ENCODE measurements around the gene TXNDC9. TPM values are rescaled to one million over a fixed set of nuclear protein-coding genes. Genes with fewer than 3 reads are reported as not detected.
"Not testable (repeated sequence)": the region's sequence is repeated elsewhere in the genome, so short reads cannot be mapped to it uniquely, and the experiment has no call there.

The TXNDC9 gene
- total and polyA plus RNA-seq, 2 donors: 20.5 to 59.1 TPM

DNA sequence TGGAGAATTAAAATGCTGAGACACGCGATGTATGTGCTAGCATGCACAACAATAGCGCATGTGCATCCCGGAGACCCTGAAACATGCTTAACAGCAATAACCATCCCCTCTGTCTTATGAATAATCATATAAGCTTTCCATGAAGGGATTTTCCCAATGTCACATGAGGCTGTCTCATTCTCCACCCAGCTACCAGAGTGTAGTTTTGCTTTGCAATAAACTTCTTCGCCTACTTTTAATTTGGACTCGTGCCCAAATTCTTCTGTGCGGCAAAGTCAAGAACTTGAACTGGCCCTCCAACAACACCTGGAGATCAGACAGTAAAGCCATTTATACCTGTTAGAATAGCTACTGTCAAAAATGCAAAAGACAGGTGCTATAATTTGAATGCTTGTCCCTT, 50.6 kb downstream of the TXNDC9 start:
- 93% methylated on average over 7 of the region's 7 CpGs for WGBS
- Histone ChIP-seq H3K27ac (ENCODE audit: low read depth) (no peak overlapping the region), H3K4me1 (ENCODE audit: insufficient read depth) (no peaks in the 10 kb centered on the region), H3K36me3 (ENCODE audit: insufficient read depth) (no peaks in the 10 kb centered on the region), H3K4me3 (ENCODE audit: low read depth, low read length) (no peak overlapping the region)
- no peak for DNase-seq (ENCODE audit: extremely low spot score)

DNA sequence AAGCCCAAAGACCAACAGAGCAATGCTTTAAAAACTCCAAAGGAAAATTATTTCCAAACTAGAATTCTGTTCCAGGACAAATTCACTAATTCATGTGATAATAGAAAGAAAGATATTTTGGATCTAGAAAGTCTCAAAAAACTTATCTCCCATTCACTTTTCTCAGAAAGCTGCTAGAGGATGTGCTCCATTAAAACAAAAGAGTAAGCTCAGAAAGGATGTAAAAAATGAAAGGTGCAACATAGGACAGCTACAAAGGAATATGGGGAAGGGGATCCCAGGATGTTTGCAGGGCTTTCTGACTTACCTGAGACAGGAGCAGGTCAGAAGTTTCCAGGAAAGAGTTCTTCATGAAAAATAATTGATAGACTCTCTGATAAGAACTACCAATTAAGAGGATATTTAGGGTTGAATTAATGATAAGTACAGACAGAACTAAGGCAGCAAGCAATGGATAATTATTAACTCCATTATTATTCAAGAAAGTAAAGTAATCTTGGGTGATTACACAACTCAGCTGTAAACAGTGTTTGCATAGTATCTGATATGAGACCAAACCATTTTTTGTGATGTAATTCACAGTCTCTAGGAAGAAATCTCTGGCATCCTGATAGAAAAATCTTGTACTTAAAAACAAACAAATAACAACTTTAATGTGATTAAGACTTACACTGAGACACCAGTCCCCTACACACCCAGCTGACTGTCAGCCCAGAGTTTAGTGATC, 56.0 kb downstream of the TXNDC9 start:
- Histone ChIP-seq H3K27ac (ENCODE audit: low read depth) (no peak overlapping the region), H3K4me1 (ENCODE audit: insufficient read depth) (no peaks in the 10 kb centered on the region), H3K4me3 (ENCODE audit: low read depth, low read length) (no peak overlapping the region), H3K36me3 (ENCODE audit: insufficient read depth) (no peaks in the 10 kb centered on the region)
- no peak for DNase-seq (ENCODE audit: extremely low spot score)

DNA sequence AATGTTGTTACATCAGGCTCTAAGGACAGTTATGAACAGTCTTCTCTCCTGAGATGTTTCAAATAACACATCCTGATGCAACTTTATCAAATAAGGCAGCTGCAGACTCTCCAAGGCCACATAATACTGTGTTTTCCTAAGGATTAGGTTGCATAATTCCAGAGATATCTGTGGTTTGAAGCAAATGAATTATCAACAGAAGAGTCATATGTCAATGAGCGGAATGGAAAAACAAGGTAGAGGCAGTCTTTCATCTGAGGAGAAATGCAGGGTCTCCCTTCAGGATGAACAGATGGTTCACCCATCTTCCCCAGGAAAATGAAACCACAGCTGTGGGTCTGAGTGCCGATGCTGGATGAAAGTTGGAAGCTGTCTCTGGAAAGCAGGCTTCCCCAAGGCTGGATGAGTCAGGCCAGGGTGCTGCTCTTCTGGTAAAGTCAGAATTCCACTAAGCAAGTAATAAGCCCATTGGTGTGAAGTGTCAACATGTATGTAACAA, 57.3 kb downstream of the TXNDC9 start:
- Histone ChIP-seq H3K36me3 (ENCODE audit: insufficient read depth) (no peaks in the 10 kb centered on the region), H3K4me1 (ENCODE audit: insufficient read depth) (no peaks in the 10 kb centered on the region), H3K4me3 (ENCODE audit: low read depth, low read length) (no peak overlapping the region), H3K27ac (ENCODE audit: low read depth) (no peak overlapping the region)
- WGBS: 70% methylated on average over 2 of the region's 2 CpGs
- DNase-seq (ENCODE audit: extremely low spot score): no peak

DNA sequence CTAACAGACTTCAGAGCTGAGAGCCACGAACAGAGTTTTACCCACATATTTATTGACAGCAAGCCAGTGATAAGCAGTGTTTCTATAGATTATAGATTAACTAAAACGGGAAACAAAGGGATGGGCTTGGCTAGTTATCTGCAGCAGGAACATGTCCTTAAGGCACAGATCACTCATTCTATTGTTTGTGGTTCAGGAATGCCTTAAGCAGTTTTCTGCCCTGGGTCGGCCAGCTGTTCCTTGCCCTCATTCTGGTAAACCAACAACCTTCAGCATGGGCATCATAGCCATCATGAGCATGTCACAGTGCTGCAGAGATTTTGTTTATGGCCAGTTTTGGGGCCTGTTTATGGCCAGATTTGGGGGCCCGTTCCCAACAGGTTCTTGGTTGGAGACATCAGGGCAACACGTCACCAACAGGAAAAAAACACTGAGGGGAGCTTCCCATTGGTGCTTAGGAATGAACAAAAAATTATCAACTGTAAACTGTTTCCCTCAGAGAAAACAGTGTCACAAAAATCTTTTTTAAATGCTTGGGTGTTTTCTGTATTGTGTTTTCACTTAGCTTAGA, 57.9 kb downstream of the TXNDC9 start:
- not testable (repeated sequence) for DNase-seq (ENCODE audit: extremely low spot score); H3K36me3 ChIP-seq (ENCODE audit: insufficient read depth); H3K4me3 ChIP-seq (ENCODE audit: low read depth, low read length); H3K27ac ChIP-seq (ENCODE audit: low read depth); H3K4me1 ChIP-seq (ENCODE audit: insufficient read depth)
- 84% methylated on average over 5 of the region's 5 CpGs for WGBS

DNA sequence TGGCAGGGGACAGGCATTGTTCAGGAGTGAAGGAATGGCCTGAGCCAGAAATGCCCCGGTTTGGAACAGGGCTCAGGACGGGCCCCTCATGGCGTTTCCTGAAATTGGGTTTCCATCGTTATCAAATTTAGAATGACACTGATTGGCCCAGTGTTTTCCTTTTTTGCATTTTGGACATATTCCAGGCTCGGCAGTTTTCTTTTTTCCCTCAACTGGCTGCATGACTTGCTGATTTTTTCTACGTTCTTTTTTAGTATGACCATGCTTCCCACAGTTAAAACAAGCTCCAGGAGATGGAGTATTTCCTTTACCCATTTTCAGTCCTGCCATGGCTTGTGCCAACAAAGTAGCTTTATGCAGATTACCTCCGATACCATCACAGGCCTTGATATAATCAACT, 60.3 kb downstream of the TXNDC9 start:
- 66% methylated on average over 7 of the region's 7 CpGs for WGBS
- H3K27ac ChIP-seq (ENCODE audit: low read depth): no peak overlapping the region
- DNase-seq (ENCODE audit: extremely low spot score): no peak
- H3K4me1 ChIP-seq (ENCODE audit: insufficient read depth): no peaks in the 10 kb centered on the region
- no peak overlapping the region for H3K4me3 ChIP-seq (ENCODE audit: low read depth, low read length)
- no peaks in the 10 kb centered on the region for H3K36me3 ChIP-seq (ENCODE audit: insufficient read depth)

Other genes with a start within 250 kb of the TXNDC9 start
- 1.5 TPM for gene C2orf15, start 194.6 kb downstream of the TXNDC9 start, total RNA-seq
- gene C2orf15, start 194.6 kb downstream of the TXNDC9 start, polyA plus RNA-seq: 0.60 TPM
- gene TSGA10, start 181.4 kb downstream of the TXNDC9 start, total RNA-seq: 12.2 TPM
- gene TSGA10, start 181.4 kb downstream of the TXNDC9 start, polyA plus RNA-seq: 2.5 TPM
- gene LIPT1, start 181.4 kb downstream of the TXNDC9 start, total RNA-seq: 13.6 TPM
- 9.0 TPM for gene LIPT1, start 181.4 kb downstream of the TXNDC9 start, polyA plus RNA-seq
- 31.6 TPM for gene MITD1, start 155.3 kb downstream of the TXNDC9 start, total RNA-seq
- gene MITD1, start 155.3 kb downstream of the TXNDC9 start, polyA plus RNA-seq: 32.1 TPM
- gene MRPL30, start 155.1 kb downstream of the TXNDC9 start, total RNA-seq: 46.3 TPM
- gene MRPL30, start 155.1 kb downstream of the TXNDC9 start, polyA plus RNA-seq: 17.9 TPM
- gene LYG2, start 80.7 kb downstream of the TXNDC9 start, total RNA-seq: not detected
- not detected for gene LYG2, start 80.7 kb downstream of the TXNDC9 start, polyA plus RNA-seq
- 0.79 TPM for gene LYG1, start 35.1 kb downstream of the TXNDC9 start, total RNA-seq
- gene LYG1, start 35.1 kb downstream of the TXNDC9 start, polyA plus RNA-seq: 1.5 TPM
- 30.5 TPM for gene EIF5B, start 1.1 kb upstream of the TXNDC9 start, total RNA-seq
- gene EIF5B, start 1.1 kb upstream of the TXNDC9 start, polyA plus RNA-seq: 28.9 TPM
- gene REV1, start 153.7 kb upstream of the TXNDC9 start, total RNA-seq: 134 TPM
- gene REV1, start 153.7 kb upstream of the TXNDC9 start, polyA plus RNA-seq: 21.0 TPM